Heart right ventricle (tissue), 16 donors: ENCODE measurements around the gene UNC5C. TPM values are rescaled to one million over a fixed set of nuclear protein-coding genes. Genes with fewer than 3 reads are reported as not detected.

Experiments
- ATAC-seq, 8 donors: fragments of 200-7000 bp; cut with Tn5 transposase; one replicate each; pipeline ENCODE4 v1.9.1; 2020; ENCODE audit warnings: mild to moderate bottlenecking in 8 of 8, moderate library complexity in 8 of 8, moderate number of reproducible peaks in 1 of 8
- DNase-seq, 2 donors: peaks; one replicate each; pipeline ENCODE4 v3.0.0-alpha.2; 2020
- H3K27ac ChIP-seq, 10 donors: fragments of 200-600 bp; sonication (generic) in 2 of 10; one replicate each; pipeline versions ENCODE4 v1.5.0 to v1.8.0; 2020 to 2022; ENCODE audit warnings: mild to moderate bottlenecking in 3 of 10
- H3K27me3 ChIP-seq, 7 donors: fragments of 200-600 bp; one replicate each; pipeline ENCODE4 v1.8.0; 2021 to 2022; ENCODE audit warnings: mild to moderate bottlenecking in 2 of 7
- H3K36me3 ChIP-seq, 9 donors: fragments of 200-600 bp; sonication (generic) in 1 of 9; one replicate each; pipeline versions ENCODE4 v1.5.0 to v1.8.0; 2020 to 2022; ENCODE audit warnings: mild to moderate bottlenecking in 2 of 9
- H3K4me1 ChIP-seq, 9 donors: fragments of 200-600 bp; sonication (generic) in 1 of 9; one replicate each; pipeline versions ENCODE4 v1.5.0 to v1.8.0; 2020 to 2022; ENCODE audit warnings: mild to moderate bottlenecking in 4 of 9
- H3K4me3 ChIP-seq, 10 donors: fragments of 200-600 bp; sonication (generic) in 2 of 10; one replicate each; pipeline versions ENCODE4 v1.5.0 to v1.8.0; 2020 to 2022; ENCODE audit warnings: mild to moderate bottlenecking in 7 of 10, moderate library complexity in 2 of 10
- H3K9me3 ChIP-seq, 11 donors: fragments of 200-600 bp in 10 of 11; sonication (generic) in 2 of 11; one replicate each; pipeline versions ENCODE4 v1.5.0 to v1.8.0; 2013 to 2022; ENCODE audit warnings: mild to moderate bottlenecking in 2 of 11, control low read depth in 1 of 11, moderate library complexity in 1 of 11
- CTCF ChIP-seq, 9 donors: fragments of 200-600 bp; sonication (generic) in 2 of 9; IDR thresholded peaks; one replicate each; pipeline versions ENCODE4 v1.5.0 to v1.8.0; 2021 to 2022; ENCODE audit warnings: antibody characterized with exemption in 9 of 9, mild to moderate bottlenecking in 5 of 9, moderate library complexity in 1 of 9
- WGBS, 2 donors: extraction: QIAGEN DNeasy Blood & Tissue Kit; methylation state at CpG; one replicate each; pipeline ENCODE4 v1.1.7; 2013; ENCODE audit warnings: inconsistent platforms in 1 of 2; 5-methylcytosine and 5-hydroxymethylcytosine counted together
- intact Hi-C, 10 donors: fragments of 100-400 bp; cut with DNase I; formaldehyde crosslinking; loops; one replicate each; pipeline versions ENCODE4 v1.11.1 to v1.14.2; 2022
- polyA plus RNA-seq, 2 donors: library from polyadenylated mRNA; stranded (reverse); fragments of 200-250 nt; gene quantifications; one replicate each; pipeline ENCODE4 v1.2.3, GENCODE V29; 2013
- total RNA-seq, 10 donors: library from RNA; stranded (reverse); fragmentation: NEBNext Ultra II Directional in 3 of 10; extraction: Animal tissue kit (Norgen Biotek cat#: 25700) in 3 of 10; gene quantifications; one replicate each; pipeline versions ENCODE4 v1.2.1 to v1.2.4, GENCODE V29; 2021 to 2023
- donor health status: Arrhythmogenic right ventricular cardiomyopathy.
- donor health status: ischemic (EF 13 %, LVEDD 7.1; RV severe dilation, severe dysfunction).
- donor health status: healthy with polysubstance abuse.
- donor health status: DM: no; HTN: yes; CAD: no.
- donor health status: DM: no; HTN: no; CAD: no.
- donor health status: ischemic (EF 25% LVEDD 6.9; RV normal size, moderate dysfunction).
- donor health status: ischemic (EF 25% LVEDD 5.7; RV mildly dilated, moderate dysfunction).
- donor health status: healthy.
- donor health status: DM: yes; HTN: yes; CAD: no.
- donor health status: Ischemic cardiomyopathy.
- donor health status: ischemic (EF 35%, LVEDD 5.7; RV mildly dilated, moderate dysfunction).
- donor health status: nonischemic (EF 11% LVEDD 7.7; RV severe dilation, severe dysfunction).
- donor health status: DM: yes; HTN: yes; CAD: no.
- donor health status: PGD.
- donor health status: ischemic (EF 29% LVEDD 5.4; RV normal size, mild dysfunction).
- donor health status: nonischemic (EF 23%, LVEDD 6.1; RV moderate dilation, normal function).

The UNC5C gene
- total and polyA plus RNA-seq, 12 donors = 0.44 to 3.2 (median 1.5) TPM

- ATAC-seq (no peak), DNase-seq (no peak)
- Histone ChIP-seq H3K36me3 (no peaks in the 10 kb centered on the region), H3K9me3 (no peaks in the 10 kb centered on the region), H3K4me3 (peak overlapping the region in 9 of 10 donors; percentile 44 to 72 (median 70)), H3K4me1 (peaks cover 0 to 25% (median 10%) of the 10 kb centered on the region in 9 donors), H3K27me3 (peaks cover 0 to 57% (median 44%) of the 10 kb centered on the region in 7 donors), H3K27ac (peak overlapping the region in 7 of 10 donors; percentile 45 to 88 (median 86))
- no peak for TF ChIP-seq CTCF (IDR thresholded peaks at IDR 0.05)
- 22 to 25% methylated on average over 3 of the region's 3 CpGs for WGBS, 2 donors
- intact Hi-C loops = loop anchor here in 2 of 10 donors (10.0 kb wide), 1 partner anchor 381 kb away; no protein-coding TSS in a partner anchor
Measured at GRCh38 chr4:95546221-95546620, 2.6 kb downstream of the UNC5C start.

GRCh38 chr4:95545546-95545945 lies 3.2 kb downstream of the UNC5C start:
- peak overlapping the region in 6 of 10 donors; percentile 45 to 88 (median 86) for H3K27ac ChIP-seq
- DNase-seq (no peak), ATAC-seq (no peak)
- H3K4me3 ChIP-seq = peak overlapping the region in 8 of 10 donors; percentile 44 to 72 (median 70)
- peaks cover 0 to 50% (median 40%) of the 10 kb centered on the region in 7 donors for H3K27me3 ChIP-seq
- no peaks in the 10 kb centered on the region for H3K36me3 ChIP-seq
- 65 to 66% methylated on average over 6 of the region's 6 CpGs for WGBS, 2 donors
- H3K4me1 ChIP-seq = peaks cover 0 to 21% (median 10%) of the 10 kb centered on the region in 9 donors
- no peaks in the 10 kb centered on the region for H3K9me3 ChIP-seq
- intact Hi-C loops = loop anchor here in 2 of 10 donors (10.0 kb wide), 1 partner anchor 381 kb away; no protein-coding TSS in a partner anchor
- TF ChIP-seq CTCF (IDR thresholded peaks at IDR 0.05) = no peak

GRCh38 chr4:95544113-95545103 lies 4.4 kb downstream of the UNC5C start:
- Histone ChIP-seq H3K27ac (peak overlapping the region in 7 of 10 donors; percentile 26 to 88 (median 51)), H3K4me1 (peaks cover 0 to 17% (median 9%) of the 10 kb centered on the region in 9 donors), H3K4me3 (peak overlapping the region in 4 of 10 donors; percentile 2 to 18 (median 13)), H3K36me3 (no peaks in the 10 kb centered on the region), H3K27me3 (peaks cover 0 to 39% (median 29%) of the 10 kb centered on the region in 7 donors), H3K9me3 (no peaks in the 10 kb centered on the region)
- intact Hi-C loops = loop anchor here in 2 of 10 donors (10.0 kb wide), 1 partner anchor 380 kb away; no protein-coding TSS in a partner anchor
- DNase-seq = no peak
- TF ChIP-seq CTCF (IDR thresholded peaks at IDR 0.05) = peak in 6 of 9 donors; percentile 6 to 39 (median 24)
- WGBS, 2 donors = 65 to 68% methylated on average over 8 of the region's 8 CpGs
- ATAC-seq = no peak
